GM23338 (cell line): ENCODE data around the gene ZER1. TPM values are rescaled to one million over a fixed set of nuclear protein-coding genes. Genes with fewer than 3 reads are reported as not detected.

ENCODE experiments used
- ATAC-seq: fragments of 200-7000 bp; cut with Tn5 transposase; 3 replicates; pipeline ENCODE4 v1.9.1; 2020
- DNase-seq: peaks from one replicate; pipeline ENCODE4 v3.0.0-alpha.2; 2015; ENCODE audit warnings: low spot score
- H2AFZ ChIP-seq: fragments of 200-600 bp; sonication (generic); 2 replicates; pipeline ENCODE4 v1.8.0; 2016; ENCODE audit warnings: antibody characterized with exemption, mild to moderate bottlenecking, moderate library complexity
- H3F3A ChIP-seq: fragments of 200-600 bp; sonication (generic); replicated peaks from 2 replicates; pipeline ENCODE4 v1.8.0; 2017; ENCODE audit warnings: antibody characterized with exemption, mixed run types, low read depth
- H3K27ac ChIP-seq: fragments of 200-600 bp; sonication (generic); 2 replicates; pipeline ENCODE4 v1.6.1; 2016; ENCODE audit warnings: low read depth
- H3K27me3 ChIP-seq: fragments of 200-600 bp; sonication (generic); 2 replicates; pipeline ENCODE4 v1.8.0; 2016; ENCODE audit warnings: mild to moderate bottlenecking, mixed run types, moderate library complexity; ENCODE audit not compliant: insufficient read depth
- H3K36me3 ChIP-seq: fragments of 200-600 bp; sonication (generic); 2 replicates; pipeline ENCODE4 v1.8.0; 2016; ENCODE audit warnings: mild to moderate bottlenecking; ENCODE audit not compliant: insufficient read depth
- H3K4me1 ChIP-seq: fragments of 200-600 bp; sonication (generic); 2 replicates; pipeline ENCODE4 v1.8.0; 2016; ENCODE audit warnings: mild to moderate bottlenecking, moderate library complexity; ENCODE audit not compliant: insufficient read depth
- H3K4me2 ChIP-seq: fragments of 200-600 bp; sonication (generic); 2 replicates; pipeline ENCODE4 v1.7.1; 2017; ENCODE audit warnings: mixed run types
- H3K4me3 ChIP-seq: fragments of 200-600 bp; sonication (generic); 2 replicates; pipeline ENCODE4 v1.6.1; 2016; ENCODE audit warnings: mixed run types
- H3K79me2 ChIP-seq: fragments of 200-600 bp; sonication (generic); replicated peaks from 2 replicates; pipeline ENCODE4 v1.8.0; 2017; ENCODE audit warnings: mild to moderate bottlenecking; ENCODE audit not compliant: insufficient read depth
- H3K9me2 ChIP-seq: fragments of 200-600 bp; sonication (generic); 2 replicates; pipeline ENCODE4 v1.8.0; 2017; ENCODE audit not compliant: insufficient read depth
- H4K20me1 ChIP-seq: fragments of 200-600 bp; sonication (generic); replicated peaks from 2 replicates; pipeline ENCODE4 v1.8.0; 2017; ENCODE audit warnings: mild to moderate bottlenecking; ENCODE audit not compliant: insufficient read depth
- H3K27ac Mint-ChIP-seq: 2 replicates; pipeline ENCODE4 v1.8.0; 2020; ENCODE audit warnings: inconsistent platforms, mild to moderate bottlenecking, moderate library complexity, mixed read lengths
- H3K27me3 Mint-ChIP-seq: 3 replicates; pipeline ENCODE4 v1.8.0; 2022; ENCODE audit warnings: low read depth, mild to moderate bottlenecking, moderate library complexity, mixed read lengths, inconsistent platforms; ENCODE audit not compliant: insufficient read depth, poor library complexity
- H3K36me3 Mint-ChIP-seq: 3 replicates; pipeline ENCODE4 v1.8.0; 2021; ENCODE audit warnings: low read depth, mild to moderate bottlenecking, inconsistent platforms, moderate library complexity, mixed read lengths
- H3K4me1 Mint-ChIP-seq: 3 replicates; pipeline ENCODE4 v1.8.0; 2020; ENCODE audit warnings: mild to moderate bottlenecking, inconsistent platforms, mixed read lengths
- H3K4me3 Mint-ChIP-seq: 3 replicates; pipeline ENCODE4 v1.8.0; 2021; ENCODE audit warnings: moderate library complexity, mild to moderate bottlenecking, inconsistent platforms, mixed read lengths
- H3K9me3 Mint-ChIP-seq: 3 replicates; pipeline ENCODE4 v1.8.0; 2020; ENCODE audit warnings: moderate library complexity, mild to moderate bottlenecking, inconsistent platforms, mixed read lengths
- CREB1 ChIP-seq: fragments of 250-450 bp; sonication (Bioruptor Pico); IDR thresholded peaks from 2 replicates; pipeline ENCODE4 v1.5.0; 2020; ENCODE audit warnings: low read depth, mild to moderate bottlenecking, moderate library complexity
- EZH2 ChIP-seq: fragments of 200-600 bp; sonication (generic); IDR thresholded peaks from one replicate; pipeline ENCODE4 v1.8.0; 2017; ENCODE audit warnings: antibody characterized with exemption, mild to moderate bottlenecking, low read depth; ENCODE audit not compliant: unreplicated experiment
- EZH2phosphoT487 ChIP-seq: fragments of 200-600 bp; sonication (generic); IDR thresholded peaks from one replicate; pipeline ENCODE4 v1.8.1; 2018; ENCODE audit warnings: antibody characterized with exemption; ENCODE audit not compliant: unreplicated experiment
- NANOG ChIP-seq: IDR thresholded peaks from 2 replicates; pipeline ENCODE4 v1.6.1; 2016; ENCODE audit warnings: antibody characterized with exemption, borderline replicate concordance
- ZNF114 ChIP-seq: fragments of 250-450 bp; sonication (Bioruptor Pico); IDR thresholded peaks from 2 replicates; pipeline ENCODE4 v1.5.0; 2020; ENCODE audit warnings: mild to moderate bottlenecking, moderate library complexity
- ZNF331 ChIP-seq: fragments of 250-450 bp; sonication (Bioruptor Pico); IDR thresholded peaks from 2 replicates; pipeline ENCODE4 v1.5.0; 2020; ENCODE audit warnings: low read depth, mild to moderate bottlenecking, moderate library complexity
- polyA plus RNA-seq: library from polyadenylated mRNA; unstranded; fragments of >200 nt; fragmentation: Nextera tagmentation; extraction: Ambion mirVana; gene quantifications from 2 replicates; pipeline ENCODE4 v1.2.1, GENCODE V29; 2016
- total RNA-seq: library from RNA; depleted of rRNA; stranded (reverse); fragments of >200 nt; shearing (Covaris generic); gene quantifications from 2 replicates; pipeline ENCODE4 v1.2.3, GENCODE V29; 2014
- TF ChIP-seq, protein P1 (sequence below): fragments of 250-450 bp; sonication (Bioruptor Pico); IDR thresholded peaks from 2 replicates; pipeline ENCODE4 v1.5.0; 2020; ENCODE audit warnings: mild to moderate bottlenecking, moderate library complexity
- TF ChIP-seq, protein P2 (sequence below): IDR thresholded peaks from one replicate; pipeline ENCODE4 v1.6.1; 2018; ENCODE audit warnings: antibody characterized with exemption; ENCODE audit not compliant: unreplicated experiment

Gene ZER1
- total and polyA plus RNA-seq, 2 experiments from 2014 or later, result 7.0 to 23.9 TPM

DNA sequence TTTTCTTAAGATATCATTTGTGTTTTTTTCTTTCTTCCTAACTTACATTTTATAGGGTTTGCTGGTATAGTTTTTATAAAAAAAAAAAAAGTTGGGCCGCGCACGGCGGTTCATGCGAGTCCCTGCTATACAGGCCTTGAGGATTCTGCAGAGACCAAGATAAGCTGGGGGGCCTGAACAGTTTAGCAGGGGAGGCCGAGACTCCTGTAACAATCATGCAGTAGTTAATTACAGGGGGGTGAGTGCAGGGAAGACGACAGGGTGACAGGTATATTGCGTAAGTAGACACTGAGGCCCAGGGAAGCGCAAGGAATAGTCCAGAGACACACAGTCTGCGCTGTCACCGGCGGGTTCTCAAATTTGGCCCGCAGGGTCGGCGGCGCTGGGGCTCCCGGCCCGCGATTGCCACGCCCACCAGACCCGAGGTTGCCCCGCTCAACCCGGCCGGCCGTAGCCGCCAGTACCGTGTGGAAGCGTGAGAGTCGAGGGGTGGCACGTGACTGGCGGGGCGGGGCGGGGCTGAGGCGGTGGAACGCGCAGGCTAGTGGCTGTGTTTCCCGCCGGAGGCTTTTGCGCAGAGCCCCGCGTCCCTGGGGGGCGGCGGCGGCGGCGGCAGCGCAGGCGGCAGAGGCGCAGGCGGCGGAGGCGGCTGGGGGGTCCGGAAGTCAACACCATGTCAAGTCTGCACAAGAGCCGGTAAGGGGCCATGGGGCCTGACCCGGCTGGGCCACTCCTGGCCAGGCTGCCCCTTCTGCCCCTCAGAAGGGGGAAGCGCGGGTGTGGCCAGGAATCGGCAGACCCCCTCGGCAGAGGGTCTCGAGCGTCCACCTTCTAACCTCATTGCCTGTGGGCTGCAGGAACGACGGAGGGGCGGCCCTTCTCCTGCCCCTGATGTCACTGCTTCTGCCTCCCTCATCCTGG, 15.2 kb upstream of the ZER1 start, which contains the start of gene TBC1D13 (continued):
- TF ChIP-seq, protein P1, sequence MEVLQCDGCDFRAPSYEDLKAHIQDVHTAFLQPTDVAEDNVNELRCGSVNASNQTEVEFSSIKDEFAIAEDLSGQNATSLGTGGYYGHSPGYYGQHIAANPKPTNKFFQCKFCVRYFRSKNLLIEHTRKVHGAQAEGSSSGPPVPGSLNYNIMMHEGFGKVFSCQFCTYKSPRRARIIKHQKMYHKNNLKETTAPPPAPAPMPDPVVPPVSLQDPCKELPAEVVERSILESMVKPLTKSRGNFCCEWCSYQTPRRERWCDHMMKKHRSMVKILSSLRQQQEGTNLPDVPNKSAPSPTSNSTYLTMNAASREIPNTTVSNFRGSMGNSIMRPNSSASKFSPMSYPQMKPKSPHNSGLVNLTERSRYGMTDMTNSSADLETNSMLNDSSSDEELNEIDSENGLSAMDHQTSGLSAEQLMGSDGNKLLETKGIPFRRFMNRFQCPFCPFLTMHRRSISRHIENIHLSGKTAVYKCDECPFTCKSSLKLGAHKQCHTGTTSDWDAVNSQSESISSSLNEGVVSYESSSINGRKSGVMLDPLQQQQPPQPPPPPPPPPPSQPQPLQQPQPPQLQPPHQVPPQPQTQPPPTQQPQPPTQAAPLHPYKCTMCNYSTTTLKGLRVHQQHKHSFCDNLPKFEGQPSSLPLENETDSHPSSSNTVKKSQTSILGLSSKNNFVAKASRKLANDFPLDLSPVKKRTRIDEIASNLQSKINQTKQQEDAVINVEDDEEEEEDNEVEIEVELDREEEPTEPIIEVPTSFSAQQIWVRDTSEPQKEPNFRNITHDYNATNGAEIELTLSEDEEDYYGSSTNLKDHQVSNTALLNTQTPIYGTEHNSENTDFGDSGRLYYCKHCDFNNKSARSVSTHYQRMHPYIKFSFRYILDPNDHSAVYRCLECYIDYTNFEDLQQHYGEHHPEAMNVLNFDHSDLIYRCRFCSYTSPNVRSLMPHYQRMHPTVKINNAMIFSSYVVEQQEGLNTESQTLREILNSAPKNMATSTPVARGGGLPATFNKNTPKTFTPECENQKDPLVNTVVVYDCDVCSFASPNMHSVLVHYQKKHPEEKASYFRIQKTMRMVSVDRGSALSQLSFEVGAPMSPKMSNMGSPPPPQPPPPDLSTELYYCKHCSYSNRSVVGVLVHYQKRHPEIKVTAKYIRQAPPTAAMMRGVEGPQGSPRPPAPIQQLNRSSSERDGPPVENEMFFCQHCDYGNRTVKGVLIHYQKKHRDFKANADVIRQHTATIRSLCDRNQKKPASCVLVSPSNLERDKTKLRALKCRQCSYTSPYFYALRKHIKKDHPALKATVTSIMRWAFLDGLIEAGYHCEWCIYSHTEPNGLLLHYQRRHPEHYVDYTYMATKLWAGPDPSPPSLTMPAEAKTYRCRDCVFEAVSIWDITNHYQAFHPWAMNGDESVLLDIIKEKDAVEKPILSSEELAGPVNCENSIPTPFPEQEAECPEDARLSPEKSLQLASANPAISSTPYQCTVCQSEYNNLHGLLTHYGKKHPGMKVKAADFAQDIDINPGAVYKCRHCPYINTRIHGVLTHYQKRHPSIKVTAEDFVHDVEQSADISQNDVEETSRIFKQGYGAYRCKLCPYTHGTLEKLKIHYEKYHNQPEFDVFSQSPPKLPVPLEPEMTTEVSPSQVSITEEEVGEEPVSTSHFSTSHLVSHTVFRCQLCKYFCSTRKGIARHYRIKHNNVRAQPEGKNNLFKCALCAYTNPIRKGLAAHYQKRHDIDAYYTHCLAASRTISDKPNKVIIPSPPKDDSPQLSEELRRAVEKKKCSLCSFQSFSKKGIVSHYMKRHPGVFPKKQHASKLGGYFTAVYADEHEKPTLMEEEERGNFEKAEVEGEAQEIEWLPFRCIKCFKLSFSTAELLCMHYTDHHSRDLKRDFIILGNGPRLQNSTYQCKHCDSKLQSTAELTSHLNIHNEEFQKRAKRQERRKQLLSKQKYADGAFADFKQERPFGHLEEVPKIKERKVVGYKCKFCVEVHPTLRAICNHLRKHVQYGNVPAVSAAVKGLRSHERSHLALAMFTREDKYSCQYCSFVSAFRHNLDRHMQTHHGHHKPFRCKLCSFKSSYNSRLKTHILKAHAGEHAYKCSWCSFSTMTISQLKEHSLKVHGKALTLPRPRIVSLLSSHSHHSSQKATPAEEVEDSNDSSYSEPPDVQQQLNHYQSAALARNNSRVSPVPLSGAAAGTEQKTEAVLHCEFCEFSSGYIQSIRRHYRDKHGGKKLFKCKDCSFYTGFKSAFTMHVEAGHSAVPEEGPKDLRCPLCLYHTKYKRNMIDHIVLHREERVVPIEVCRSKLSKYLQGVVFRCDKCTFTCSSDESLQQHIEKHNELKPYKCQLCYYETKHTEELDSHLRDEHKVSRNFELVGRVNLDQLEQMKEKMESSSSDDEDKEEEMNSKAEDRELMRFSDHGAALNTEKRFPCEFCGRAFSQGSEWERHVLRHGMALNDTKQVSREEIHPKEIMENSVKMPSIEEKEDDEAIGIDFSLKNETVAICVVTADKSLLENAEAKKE (CRISPR knock-in tag), result no peak

DNA sequence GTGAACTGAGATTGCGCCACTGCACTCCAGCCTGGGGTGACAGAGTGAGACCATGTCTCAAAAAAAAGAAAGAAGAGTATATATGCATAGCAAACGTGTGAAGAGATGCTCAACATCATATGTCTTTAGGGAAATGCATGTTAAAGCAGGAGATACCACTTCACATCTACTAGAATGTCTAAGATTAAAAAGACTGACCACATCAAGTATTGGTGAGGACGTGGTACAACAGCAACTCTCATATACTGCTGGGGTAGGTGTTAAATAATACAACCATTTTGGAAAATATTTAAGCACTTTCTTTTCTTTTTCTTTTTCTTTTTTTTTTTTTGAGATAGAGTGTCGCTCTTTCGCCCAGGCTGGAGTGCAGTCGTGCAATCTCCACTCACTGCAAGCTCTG, 13.7 kb upstream of the ZER1 start:
- Mint-ChIP-seq H3K27ac (no peak overlapping the region), H3K9me3 (peaks cover 9% of the 10 kb centered on the region; the same call in 2 of the 3 replicates), H3K36me3 (no peaks in the 10 kb centered on the region; the same call in 1 of the 3 replicates), H3K4me1 (peaks cover 3% of the 10 kb centered on the region; the same call in 2 of the 3 replicates), H3K4me3 (no peak overlapping the region), H3K27me3 (peaks cover 8% of the 10 kb centered on the region)
- H3K4me3 ChIP-seq, result no peak overlapping the region
- H3K4me1 ChIP-seq, result peaks cover 7% of the 10 kb centered on the region
- H3K27me3 ChIP-seq, result no peaks in the 10 kb centered on the region
- no peak overlapping the region for H3K27ac ChIP-seq
- no peak overlapping the region for H3K4me2 ChIP-seq
- peaks cover 15% of the 10 kb centered on the region for H3K79me2 ChIP-seq
- ATAC-seq, result no peak
- H3K36me3 ChIP-seq, result no peaks in the 10 kb centered on the region
- no peak overlapping the region for H2AFZ ChIP-seq
- H3K9me2 ChIP-seq, result no peaks in the 10 kb centered on the region
- DNase-seq, result no peak
- peaks cover 16% of the 10 kb centered on the region for H3F3A ChIP-seq
- H4K20me1 ChIP-seq, result no peaks in the 10 kb centered on the region
- TF ChIP-seq CREB1 (CRISPR knock-in tag) (no peak), EZH2 (no peak), NANOG (no peak), ZNF114 (no peak), ZNF331 (CRISPR knock-in tag) (no peak), EZH2phosphoT487 (no peak)
- TF ChIP-seq, protein P2, sequence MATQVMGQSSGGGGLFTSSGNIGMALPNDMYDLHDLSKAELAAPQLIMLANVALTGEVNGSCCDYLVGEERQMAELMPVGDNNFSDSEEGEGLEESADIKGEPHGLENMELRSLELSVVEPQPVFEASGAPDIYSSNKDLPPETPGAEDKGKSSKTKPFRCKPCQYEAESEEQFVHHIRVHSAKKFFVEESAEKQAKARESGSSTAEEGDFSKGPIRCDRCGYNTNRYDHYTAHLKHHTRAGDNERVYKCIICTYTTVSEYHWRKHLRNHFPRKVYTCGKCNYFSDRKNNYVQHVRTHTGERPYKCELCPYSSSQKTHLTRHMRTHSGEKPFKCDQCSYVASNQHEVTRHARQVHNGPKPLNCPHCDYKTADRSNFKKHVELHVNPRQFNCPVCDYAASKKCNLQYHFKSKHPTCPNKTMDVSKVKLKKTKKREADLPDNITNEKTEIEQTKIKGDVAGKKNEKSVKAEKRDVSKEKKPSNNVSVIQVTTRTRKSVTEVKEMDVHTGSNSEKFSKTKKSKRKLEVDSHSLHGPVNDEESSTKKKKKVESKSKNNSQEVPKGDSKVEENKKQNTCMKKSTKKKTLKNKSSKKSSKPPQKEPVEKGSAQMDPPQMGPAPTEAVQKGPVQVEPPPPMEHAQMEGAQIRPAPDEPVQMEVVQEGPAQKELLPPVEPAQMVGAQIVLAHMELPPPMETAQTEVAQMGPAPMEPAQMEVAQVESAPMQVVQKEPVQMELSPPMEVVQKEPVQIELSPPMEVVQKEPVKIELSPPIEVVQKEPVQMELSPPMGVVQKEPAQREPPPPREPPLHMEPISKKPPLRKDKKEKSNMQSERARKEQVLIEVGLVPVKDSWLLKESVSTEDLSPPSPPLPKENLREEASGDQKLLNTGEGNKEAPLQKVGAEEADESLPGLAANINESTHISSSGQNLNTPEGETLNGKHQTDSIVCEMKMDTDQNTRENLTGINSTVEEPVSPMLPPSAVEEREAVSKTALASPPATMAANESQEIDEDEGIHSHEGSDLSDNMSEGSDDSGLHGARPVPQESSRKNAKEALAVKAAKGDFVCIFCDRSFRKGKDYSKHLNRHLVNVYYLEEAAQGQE, result no peak
